HPDE6-E6E7 (cell line): Measurements from ENCODE around the gene ADGRG1.
"Not testable (repeated sequence)": the region's sequence is repeated elsewhere in the genome, so short reads cannot be mapped to it uniquely, and the experiment has no call there.

Experiments
- DNase-seq: peaks from one replicate; pipeline ENCODE4 v3.0.0; 2011; ENCODE audit warnings: missing footprints; ENCODE audit errors: extremely low spot score

Gene ADGRG1

GRCh38 chr16:57666353-57667047, 38.1 kb downstream of the ADGRG1 start:
- DNase-seq = no peak

- DNase-seq = no peak
These were observed 38.7 kb downstream of the ADGRG1 start for GRCh38 chr16:57667048-57667525.

GRCh38 chr16:57667526-57668262, 39.3 kb downstream of the ADGRG1 start:
- DNase-seq = no peak

GRCh38 chr16:57668263-57668571, 39.8 kb downstream of the ADGRG1 start, which contains the start of gene ADGRG3:
Gene ADGRG3, plus strand, starts transcription at chr16:57668306. Its CDS starts 42 bp downstream, at chr16:57668348.
- no peak for DNase-seq

GRCh38 chr16:57668630-57669475, 40.4 kb downstream of the ADGRG1 start:
- DNase-seq = no peak

- DNase-seq = no peak
These were observed 41.2 kb downstream of the ADGRG1 start for GRCh38 chr16:57669476-57670162.

- no peak for DNase-seq
These were observed 41.8 kb downstream of the ADGRG1 start for GRCh38 chr16:57670196-57670595.

GRCh38 chr16:57671451-57671850, 43.0 kb downstream of the ADGRG1 start:
- not testable (repeated sequence) for DNase-seq

- no peak for DNase-seq
These were observed 44.0 kb downstream of the ADGRG1 start for GRCh38 chr16:57672416-57672815.

- DNase-seq = no peak
These were observed 44.4 kb downstream of the ADGRG1 start for GRCh38 chr16:57672824-57673223.

GRCh38 chr16:57675741-57676551, 47.5 kb downstream of the ADGRG1 start:
- no peak for DNase-seq

GRCh38 chr16:57676553-57677085, 48.2 kb downstream of the ADGRG1 start:
- DNase-seq = no peak

GRCh38 chr16:57677622-57678369, 49.4 kb downstream of the ADGRG1 start:
- no peak for DNase-seq

- DNase-seq = no peak
These were observed 50.6 kb downstream of the ADGRG1 start for GRCh38 chr16:57679016-57679415.

GRCh38 chr16:57679767-57680482, 51.5 kb downstream of the ADGRG1 start:
- no peak for DNase-seq

- DNase-seq = no peak
These were observed 52.5 kb downstream of the ADGRG1 start for GRCh38 chr16:57680842-57681375.

GRCh38 chr16:57681950-57682728, 53.7 kb downstream of the ADGRG1 start:
- no peak for DNase-seq
